Subcutaneous adipose tissue (tissue), 4 donors: ENCODE data around the gene RXFP2. TPM values are rescaled to one million over a fixed set of nuclear protein-coding genes. Genes with fewer than 3 reads are reported as not detected.

Source experiments
- total RNA-seq, 4 donors: library from RNA; depleted of rRNA; stranded (reverse); fragments of >200 nt; gene quantifications; one replicate each; pipeline ENCODE4 v1.1.0, GENCODE V29; 2016
- TF ChIP-seq, protein P1 (sequence below): fragments of 450-650 bp; IDR thresholded peaks from one replicate; pipeline ENCODE4 v1.5.1; 2016; ENCODE audit warnings: low read depth, mild to moderate bottlenecking, control low read depth, antibody characterized with exemption, moderate library complexity

The RXFP2 gene, protein sequence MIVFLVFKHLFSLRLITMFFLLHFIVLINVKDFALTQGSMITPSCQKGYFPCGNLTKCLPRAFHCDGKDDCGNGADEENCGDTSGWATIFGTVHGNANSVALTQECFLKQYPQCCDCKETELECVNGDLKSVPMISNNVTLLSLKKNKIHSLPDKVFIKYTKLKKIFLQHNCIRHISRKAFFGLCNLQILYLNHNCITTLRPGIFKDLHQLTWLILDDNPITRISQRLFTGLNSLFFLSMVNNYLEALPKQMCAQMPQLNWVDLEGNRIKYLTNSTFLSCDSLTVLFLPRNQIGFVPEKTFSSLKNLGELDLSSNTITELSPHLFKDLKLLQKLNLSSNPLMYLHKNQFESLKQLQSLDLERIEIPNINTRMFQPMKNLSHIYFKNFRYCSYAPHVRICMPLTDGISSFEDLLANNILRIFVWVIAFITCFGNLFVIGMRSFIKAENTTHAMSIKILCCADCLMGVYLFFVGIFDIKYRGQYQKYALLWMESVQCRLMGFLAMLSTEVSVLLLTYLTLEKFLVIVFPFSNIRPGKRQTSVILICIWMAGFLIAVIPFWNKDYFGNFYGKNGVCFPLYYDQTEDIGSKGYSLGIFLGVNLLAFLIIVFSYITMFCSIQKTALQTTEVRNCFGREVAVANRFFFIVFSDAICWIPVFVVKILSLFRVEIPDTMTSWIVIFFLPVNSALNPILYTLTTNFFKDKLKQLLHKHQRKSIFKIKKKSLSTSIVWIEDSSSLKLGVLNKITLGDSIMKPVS
- 1 to 10 TPM in 1 of 4 donors, under 1 TPM in 2, not detected in 1; 0.33 to 1.1 (median 0.75) TPM for total RNA-seq

DNA sequence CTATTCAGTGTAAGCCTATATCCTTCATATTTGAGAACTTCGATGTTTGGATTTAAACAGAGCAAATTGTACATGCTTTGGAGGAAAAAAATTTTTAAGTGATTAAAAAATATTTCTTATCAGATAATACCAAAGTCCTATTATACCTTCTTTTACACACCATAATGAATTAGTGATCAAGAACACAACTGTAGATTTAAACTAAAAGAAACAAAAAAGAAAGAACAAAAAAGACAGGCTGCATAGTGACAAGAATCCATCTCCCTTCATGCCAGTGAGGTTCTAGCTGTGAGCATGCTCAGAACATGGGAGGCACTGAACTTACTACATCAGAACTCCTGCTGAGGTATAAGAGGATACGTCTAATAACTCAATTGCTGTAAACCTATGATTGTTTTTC lies at the start of gene RXFP2:
RXFP2 (plus strand) TSS at position 301 of the 400 bp plus-strand sequence; CDS start at position 388, 87 bp downstream.
- TF ChIP-seq, protein P1, sequence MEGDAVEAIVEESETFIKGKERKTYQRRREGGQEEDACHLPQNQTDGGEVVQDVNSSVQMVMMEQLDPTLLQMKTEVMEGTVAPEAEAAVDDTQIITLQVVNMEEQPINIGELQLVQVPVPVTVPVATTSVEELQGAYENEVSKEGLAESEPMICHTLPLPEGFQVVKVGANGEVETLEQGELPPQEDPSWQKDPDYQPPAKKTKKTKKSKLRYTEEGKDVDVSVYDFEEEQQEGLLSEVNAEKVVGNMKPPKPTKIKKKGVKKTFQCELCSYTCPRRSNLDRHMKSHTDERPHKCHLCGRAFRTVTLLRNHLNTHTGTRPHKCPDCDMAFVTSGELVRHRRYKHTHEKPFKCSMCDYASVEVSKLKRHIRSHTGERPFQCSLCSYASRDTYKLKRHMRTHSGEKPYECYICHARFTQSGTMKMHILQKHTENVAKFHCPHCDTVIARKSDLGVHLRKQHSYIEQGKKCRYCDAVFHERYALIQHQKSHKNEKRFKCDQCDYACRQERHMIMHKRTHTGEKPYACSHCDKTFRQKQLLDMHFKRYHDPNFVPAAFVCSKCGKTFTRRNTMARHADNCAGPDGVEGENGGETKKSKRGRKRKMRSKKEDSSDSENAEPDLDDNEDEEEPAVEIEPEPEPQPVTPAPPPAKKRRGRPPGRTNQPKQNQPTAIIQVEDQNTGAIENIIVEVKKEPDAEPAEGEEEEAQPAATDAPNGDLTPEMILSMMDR: no peak

DNA sequence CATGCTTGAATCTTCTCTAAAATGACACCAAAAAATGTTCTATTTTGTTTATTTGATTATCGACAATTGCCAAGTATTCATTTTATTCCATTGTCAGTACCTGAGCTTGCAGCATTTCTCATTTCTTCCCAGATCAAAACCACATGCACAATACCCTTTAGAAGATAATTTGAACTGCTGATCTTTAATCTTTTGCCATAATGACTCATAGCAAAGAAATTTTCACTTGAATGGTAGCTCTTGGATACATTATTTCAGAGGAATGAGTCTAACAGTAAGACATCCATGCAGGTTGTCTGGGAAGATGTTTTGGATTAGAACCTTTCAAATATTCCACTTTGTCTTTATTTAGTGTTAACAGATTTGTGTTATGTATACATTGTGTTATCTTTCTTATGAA lies 42.0 kb upstream of the RXFP2 start:
- TF ChIP-seq, protein P1: no peak

DNA sequence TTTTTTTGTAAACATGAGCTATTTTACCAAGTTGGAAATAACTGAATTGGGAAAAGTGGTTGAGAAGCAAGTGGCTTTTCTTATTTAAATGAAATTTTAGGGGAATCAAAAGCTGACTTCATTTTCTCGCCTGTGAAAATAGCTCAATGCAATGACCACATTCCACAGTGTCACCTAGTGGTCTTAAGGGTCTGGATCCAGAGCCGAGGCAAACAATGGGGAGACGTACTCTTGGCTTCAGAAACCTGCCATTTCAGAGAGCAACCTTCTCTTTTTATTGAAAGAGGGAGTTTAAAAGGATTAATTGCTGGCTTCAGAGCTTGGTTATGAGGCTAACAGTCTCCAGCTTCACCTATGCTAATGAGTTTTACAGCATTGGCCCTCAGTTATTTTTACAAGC lies 39.7 kb upstream of the RXFP2 start:
- TF ChIP-seq, protein P1: no peak

DNA sequence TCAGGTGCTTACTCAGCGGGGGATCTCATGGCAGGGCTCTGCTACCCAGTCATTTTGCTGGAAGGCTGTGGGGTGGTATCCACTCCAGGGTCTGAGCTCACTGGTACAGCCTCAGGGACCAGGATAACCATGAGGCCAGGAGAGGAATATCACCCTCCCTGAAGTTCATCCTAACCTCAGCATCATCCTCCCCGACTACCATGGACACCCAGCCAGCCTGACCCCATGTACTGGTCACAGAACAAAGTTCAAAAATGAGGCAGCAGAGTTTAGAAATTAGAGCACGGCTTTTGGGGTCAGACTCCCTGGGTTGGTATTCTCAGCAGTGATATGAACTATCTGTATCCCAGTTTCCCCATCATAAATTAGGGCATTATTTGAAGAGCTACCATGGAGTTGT lies 35.5 kb upstream of the RXFP2 start:
- TF ChIP-seq, protein P1: no peak

DNA sequence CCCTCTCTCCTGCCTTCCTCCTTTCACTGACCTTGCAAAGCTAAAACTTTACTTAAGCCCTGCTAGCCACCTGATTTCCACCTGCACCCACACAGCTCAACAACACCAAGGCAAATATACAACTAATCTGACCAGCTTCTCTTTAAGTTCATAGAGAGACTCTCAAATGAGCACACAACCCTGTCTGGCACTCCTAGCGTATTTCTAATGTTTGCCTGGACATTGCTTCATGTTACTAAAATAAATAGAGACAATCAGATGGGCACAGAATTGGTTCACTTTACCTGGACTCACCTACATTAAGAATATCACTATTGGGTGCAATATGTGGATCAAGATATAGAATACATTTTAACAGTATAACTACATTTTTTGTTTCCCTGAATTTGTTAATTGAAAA lies 33.2 kb upstream of the RXFP2 start:
- TF ChIP-seq, protein P1: no peak

DNA sequence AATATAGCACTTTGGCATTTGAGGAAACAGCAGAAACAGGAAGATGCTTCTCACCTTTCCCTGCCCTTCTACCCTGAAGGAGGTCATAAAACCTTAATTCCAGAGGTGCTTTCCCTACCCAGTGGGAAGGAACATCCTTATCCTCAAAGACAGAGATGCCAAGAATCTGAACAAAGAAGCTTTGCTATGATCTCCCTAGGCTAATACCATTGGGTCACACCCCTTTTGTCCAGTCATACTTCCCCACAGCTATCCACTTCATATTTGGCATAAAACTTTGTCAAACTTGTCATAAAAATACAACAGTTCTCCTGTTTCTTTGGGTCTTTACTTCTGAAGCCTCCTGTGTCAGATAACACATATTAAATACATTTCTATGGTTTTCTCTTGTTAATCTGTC lies 21.7 kb upstream of the RXFP2 start:
- TF ChIP-seq, protein P1: no peak

DNA sequence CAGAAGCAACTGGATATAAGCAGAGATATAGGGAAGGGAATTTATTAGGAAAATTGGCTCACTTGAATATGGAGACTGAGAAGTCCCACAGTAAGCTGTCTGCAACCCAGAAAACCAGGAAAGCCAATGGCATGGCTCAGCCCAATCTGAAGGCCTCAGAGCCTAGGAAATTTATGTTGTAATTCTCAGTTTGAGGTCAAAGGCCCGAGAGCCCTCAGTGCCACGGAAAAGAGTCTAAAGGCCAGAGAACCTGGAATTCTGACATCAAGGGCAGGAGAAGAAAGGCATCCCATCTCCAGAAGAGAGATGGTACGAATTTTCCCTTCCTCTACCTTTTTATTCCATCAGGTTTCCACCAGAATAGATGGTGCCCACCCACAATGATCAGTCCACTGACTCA lies 20.1 kb upstream of the RXFP2 start:
- TF ChIP-seq, protein P1: no peak
